Liver (tissue), 3 donors: Measurements from ENCODE around the gene FMN1.

Source experiments
- ATF3 ChIP-seq: IDR thresholded peaks from 2 replicates; pipeline ENCODE4 v1.6.1; 2016; ENCODE audit warnings: antibody characterized with exemption
- CTCF ChIP-seq: fragments of 150-350 bp; IDR thresholded peaks from 2 replicates; pipeline ENCODE4 v1.5.1; 2017; ENCODE audit warnings: improper control_type of control experiment, low read depth, low read length; ENCODE audit not compliant: missing input control
- EGR1 ChIP-seq, 2 donors: IDR thresholded peaks; 2 replicates each; pipeline ENCODE4 v1.6.1; 2016 to 2018; ENCODE audit warnings: antibody characterized with exemption in 2 of 2, low read depth in 2 of 2
- FOXA1 ChIP-seq: IDR thresholded peaks from 2 replicates; pipeline ENCODE4 v1.6.1; 2016; ENCODE audit warnings: antibody characterized with exemption
- GABPA ChIP-seq, 2 donors: IDR thresholded peaks in 1 of 2; conservative IDR thresholded peaks in 1 of 2; 2 replicates each; pipeline ENCODE4 v1.6.1; 2016; ENCODE audit warnings: antibody characterized with exemption in 2 of 2, mild to moderate bottlenecking in 1 of 2, moderate library complexity in 1 of 2
- HNF4G ChIP-seq: IDR thresholded peaks from 2 replicates; pipeline ENCODE4 v1.6.1; 2016; ENCODE audit warnings: antibody characterized with exemption
- JUND ChIP-seq, 2 donors: IDR thresholded peaks; 2 replicates each; pipeline ENCODE4 v1.6.1; 2016; ENCODE audit warnings: antibody characterized with exemption in 2 of 2
- NR2F2 ChIP-seq: IDR thresholded peaks from 2 replicates; pipeline ENCODE4 v1.6.1; 2016; ENCODE audit warnings: antibody characterized with exemption
- RAD21 ChIP-seq, 2 donors: IDR thresholded peaks; 2 replicates each; pipeline ENCODE4 v1.6.1; 2016; ENCODE audit warnings: antibody characterized with exemption in 2 of 2, mild to moderate bottlenecking in 2 of 2
- REST ChIP-seq: IDR thresholded peaks from 2 replicates; pipeline ENCODE4 v1.6.1; 2016; ENCODE audit warnings: antibody characterized with exemption, mild to moderate bottlenecking
- RXRA ChIP-seq, 2 donors: IDR thresholded peaks; 2 replicates each; pipeline ENCODE4 v1.6.1; 2017 to 2018; ENCODE audit warnings: antibody characterized with exemption in 2 of 2, mild to moderate bottlenecking in 1 of 2
- SP1 ChIP-seq: IDR thresholded peaks from 2 replicates; pipeline ENCODE4 v1.6.1; 2018; ENCODE audit warnings: antibody characterized with exemption, mild to moderate bottlenecking
- YY1 ChIP-seq: IDR thresholded peaks from 2 replicates; pipeline ENCODE4 v1.6.1; 2016; ENCODE audit warnings: antibody characterized with exemption, mild to moderate bottlenecking
- donor health status: healthy.
- donor health status: healthy.

- TF ChIP-seq CTCF, result peak; percentile 47
- TF ChIP-seq NR2F2, result no peak
- no peak for TF ChIP-seq YY1
- no peak for TF ChIP-seq REST
- TF ChIP-seq GABPA (IDR thresholded peaks at IDR 0.05 in 1 of 2, conservative IDR thresholded peaks at IDR 0.05 in 1 of 2), result no peak
- no peak for TF ChIP-seq ATF3
- TF ChIP-seq RAD21 (IDR thresholded peaks at IDR 0.05), result peak; percentile 68 to 73
- no peak for TF ChIP-seq FOXA1
- TF ChIP-seq JUND (IDR thresholded peaks at IDR 0.05), result no peak
- TF ChIP-seq HNF4G, result no peak
- no peak for TF ChIP-seq RXRA (IDR thresholded peaks at IDR 0.05)
- no peak for TF ChIP-seq EGR1 (IDR thresholded peaks at IDR 0.05; ENCODE audit: low read depth in 2 of 2)
- TF ChIP-seq SP1, result no peak
Measured at GRCh38 chr15:33021806-33022389, 172.6 kb downstream of the FMN1 start.
